ENCODE results near the gene RXFP1.

The RXFP1 gene

DNA sequence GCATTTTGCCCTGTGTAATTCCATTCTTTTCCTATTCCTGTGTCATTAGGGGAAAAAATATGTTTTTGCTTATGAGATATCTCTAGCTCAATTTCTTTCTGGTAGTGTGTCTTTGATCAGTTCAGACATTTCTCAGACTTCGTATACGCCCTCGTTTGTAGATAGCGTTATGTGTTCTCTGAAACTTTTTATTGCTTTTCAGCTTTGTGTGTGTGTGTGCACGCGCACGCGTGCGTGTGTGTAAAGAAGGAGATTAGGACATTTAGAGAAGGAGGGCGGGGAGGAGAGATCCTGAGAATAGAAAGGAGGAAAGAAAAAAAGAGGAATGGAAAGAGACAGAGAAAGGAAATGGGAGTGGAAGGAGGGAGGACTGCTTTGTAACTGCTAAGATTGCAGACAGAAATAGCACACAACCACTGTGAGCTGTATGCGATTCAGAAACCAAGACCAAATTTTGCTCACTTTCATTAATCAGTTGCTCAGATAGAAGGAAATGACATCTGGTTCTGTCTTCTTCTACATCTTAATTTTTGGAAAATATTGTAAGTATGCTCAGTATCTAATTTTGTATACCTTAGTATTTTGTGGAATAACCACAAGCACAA is at the start of gene RXFP1:
Gene RXFP1 (plus strand): TSS at position 399 of the 605 bp plus-strand sequence. CDS start 95 bp downstream, at position 494.
- no peak for DNase-seq

DNA sequence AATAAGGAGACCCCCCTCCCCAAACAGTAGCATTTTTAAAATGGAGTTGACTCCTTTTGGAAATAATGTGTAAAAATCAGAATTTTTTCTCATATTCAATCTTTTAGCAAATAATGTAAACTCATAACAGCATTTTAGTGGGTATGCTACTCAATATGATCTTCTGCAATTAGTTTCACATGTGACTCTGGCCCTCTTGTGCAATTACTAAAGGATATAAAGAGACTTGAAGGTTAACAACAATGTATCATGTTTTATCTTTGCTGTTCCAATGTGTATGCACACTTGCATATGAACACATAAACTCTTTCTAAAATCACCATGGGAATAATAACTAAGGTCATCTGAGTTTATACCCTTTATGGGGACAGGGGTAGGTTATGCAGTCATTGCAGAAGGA is 39.9 kb upstream of the RXFP1 start:
- no peak for DNase-seq

DNA sequence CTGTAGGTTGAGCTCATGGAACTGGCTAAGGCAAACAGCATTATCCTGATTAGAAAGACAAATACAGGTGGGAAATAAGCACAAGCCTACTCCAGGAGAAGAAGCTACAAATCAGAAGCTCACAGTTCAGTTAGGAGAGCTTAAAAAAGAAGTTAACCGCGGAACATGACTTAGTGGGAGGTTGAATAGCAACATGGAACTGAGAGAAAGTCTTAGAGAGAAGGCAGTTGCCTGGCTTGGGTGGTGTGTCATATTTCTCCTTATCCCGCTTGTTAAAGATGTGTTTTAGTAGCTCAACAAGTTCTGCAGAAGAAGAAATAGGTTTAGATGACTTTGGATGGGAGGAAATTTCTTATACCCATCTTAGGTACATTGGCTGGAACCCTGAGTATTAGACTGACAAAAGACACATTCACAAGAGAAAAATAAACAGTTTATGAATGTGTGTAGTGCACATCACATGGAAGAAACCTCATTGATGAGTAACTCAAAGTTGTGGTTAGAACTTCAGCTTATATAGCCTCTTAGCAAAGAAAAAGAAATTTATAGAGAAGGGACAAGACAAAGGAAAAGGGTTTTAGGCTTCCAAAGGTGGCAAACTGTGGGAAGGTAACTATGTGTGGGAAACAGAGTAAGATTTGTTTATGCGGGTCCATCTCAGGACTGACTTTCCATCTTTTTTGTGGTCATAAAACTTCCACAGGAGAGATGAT is 37.4 kb upstream of the RXFP1 start:
- DNase-seq: no peak

DNA sequence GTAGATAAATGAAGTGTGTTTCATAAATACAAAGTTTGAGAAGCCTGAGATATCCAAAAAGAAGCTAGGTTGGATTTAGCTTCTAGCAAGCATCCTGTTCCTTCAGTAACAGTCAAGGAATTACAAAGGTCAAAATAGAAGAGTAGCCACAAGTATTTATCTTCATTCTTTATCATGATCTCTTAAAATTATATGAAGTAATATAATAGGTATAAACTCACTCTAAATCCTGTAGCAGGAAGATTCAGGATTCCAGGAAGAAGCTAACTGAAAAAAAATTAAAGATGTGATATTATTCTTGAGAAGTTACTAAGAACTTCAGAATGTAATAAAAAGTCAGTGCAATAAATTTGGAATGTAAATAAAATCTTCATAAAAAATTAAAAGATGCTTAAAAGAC is 31.1 kb upstream of the RXFP1 start:
- no peak for DNase-seq

DNA sequence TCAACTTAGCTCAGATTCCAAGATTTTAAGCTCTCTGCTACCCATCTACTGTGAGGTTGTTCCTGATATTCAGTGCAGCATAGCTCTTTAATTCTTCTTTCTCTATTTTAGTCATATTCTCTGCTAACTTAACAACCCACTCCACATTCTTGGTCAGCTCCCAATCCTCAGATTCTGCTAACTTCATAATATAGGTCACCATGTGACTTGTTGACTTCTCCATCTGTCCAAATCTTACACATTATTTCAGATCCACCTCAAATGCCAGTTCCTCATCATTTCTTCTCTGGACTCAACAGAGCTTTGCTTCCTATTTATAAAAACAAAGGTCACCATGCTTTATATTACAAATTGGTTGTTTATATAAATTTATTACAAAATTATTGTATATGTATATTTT is 29.3 kb upstream of the RXFP1 start:
- DNase-seq: no peak

DNA sequence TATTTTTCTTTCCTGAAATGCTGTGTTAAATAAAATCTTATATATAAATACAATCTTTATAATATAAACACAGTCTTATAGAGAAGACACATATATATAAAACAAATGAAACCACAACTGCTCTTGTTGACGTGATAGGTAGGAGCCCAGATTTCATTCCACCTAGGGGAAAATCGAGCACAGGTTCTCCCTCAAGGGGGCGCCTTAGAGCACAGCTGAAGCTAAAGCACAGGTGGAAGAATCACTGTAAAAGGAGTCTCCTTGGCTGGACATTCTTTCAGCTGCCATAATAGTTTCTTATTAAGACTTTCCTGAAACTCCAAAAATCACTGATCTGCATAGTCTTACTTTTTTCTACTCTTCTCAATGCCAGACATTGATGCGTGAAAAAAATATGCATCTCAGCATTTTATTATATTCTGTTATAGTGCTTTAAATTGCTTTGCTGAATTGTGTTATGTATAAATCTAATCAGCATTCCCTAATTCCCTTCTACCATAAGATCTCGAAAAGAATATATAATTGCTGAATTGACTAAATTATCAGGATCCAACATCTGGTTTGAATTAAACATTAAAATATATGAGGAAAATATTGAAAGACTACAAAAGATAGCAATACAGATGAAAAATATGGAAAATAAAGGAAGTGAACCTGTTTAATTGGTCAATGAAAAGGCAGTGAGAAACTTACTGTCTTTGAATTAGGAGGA is 25.5 kb upstream of the RXFP1 start:
- DNase-seq: peak; percentile 1

DNA sequence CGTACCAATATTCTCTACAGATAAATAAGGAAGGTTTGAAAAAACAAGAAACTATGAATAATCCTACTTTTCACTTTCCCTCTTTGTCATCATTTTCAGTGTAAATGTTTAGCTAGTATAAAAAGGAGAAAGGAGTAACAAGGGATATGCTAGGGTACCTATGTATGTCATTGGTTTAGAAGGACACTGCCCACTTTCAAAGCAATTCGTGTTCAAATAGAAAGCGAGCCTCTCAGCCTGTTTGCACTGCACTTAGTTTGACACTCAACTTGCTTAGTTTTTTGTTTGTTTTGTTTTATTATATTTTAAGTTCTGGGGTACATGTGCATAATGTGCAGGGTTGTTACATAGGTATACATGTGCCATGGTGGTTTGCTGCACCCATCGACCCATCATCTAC is 21.6 kb upstream of the RXFP1 start:
- DNase-seq: peak; percentile 48

DNA sequence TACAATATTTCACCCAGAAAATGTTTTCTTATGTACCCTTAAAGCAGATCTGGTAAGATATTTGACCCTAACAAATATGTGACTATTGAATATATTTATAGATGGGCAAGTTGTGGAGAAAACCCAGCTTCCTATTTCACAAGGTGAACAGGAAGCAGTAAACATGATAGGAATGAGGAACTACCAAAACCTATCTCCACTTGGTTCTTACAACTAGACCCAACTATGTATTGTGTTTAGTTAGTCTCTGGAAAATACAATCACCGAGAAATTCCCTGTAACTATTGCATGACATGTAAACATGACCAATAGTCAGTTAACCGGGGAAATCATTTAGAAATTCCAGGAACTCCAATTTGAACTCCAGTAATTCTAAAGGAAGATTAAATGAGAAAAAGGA is 8.4 kb upstream of the RXFP1 start:
- DNase-seq: no peak

DNA sequence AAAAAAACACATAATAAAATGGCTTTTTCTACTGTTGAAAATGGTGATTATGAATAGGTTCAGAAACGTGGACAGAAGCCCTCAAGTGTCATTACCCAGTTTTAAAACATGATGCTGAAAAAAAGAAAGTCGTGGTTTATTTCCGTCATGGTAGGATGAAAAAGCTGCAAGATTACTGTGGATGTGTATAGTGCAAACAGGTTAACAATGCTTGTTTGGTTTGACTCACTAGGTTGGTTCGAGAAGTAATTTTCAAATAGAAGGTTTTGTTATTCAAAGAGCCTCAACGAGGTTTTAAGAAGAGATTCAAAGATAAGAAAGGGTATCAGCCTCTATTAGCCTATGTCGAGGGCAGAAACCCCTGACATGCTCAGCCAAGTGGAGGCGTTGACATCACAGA is 2.5 kb upstream of the RXFP1 start:
- DNase-seq: no peak

DNA sequence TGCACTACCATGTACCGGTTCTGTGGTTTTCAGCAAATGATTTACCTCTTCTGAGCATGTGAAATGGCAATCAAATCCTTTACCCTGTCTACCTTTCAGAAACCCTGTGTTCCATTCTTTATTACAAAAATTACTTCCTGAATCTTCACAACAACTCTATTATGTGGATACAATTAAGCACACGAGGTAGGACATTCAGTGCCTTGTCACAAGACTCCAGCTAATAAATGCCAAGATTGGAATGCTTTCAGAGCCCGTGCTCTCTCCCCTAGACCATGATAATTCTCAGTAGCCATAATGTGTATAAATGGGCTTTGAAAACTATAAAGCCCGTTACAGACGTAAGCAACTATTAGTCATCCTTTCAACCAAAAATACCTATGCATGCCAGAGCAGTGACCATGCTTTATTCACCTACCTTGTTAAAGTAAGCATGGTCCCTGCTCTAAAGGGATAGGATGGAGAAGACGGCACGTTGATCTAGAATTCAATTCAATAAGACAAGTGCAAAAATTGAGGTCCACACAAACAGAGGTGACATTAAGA is 2.4 kb downstream of the RXFP1 start:
- no peak for DNase-seq

DNA sequence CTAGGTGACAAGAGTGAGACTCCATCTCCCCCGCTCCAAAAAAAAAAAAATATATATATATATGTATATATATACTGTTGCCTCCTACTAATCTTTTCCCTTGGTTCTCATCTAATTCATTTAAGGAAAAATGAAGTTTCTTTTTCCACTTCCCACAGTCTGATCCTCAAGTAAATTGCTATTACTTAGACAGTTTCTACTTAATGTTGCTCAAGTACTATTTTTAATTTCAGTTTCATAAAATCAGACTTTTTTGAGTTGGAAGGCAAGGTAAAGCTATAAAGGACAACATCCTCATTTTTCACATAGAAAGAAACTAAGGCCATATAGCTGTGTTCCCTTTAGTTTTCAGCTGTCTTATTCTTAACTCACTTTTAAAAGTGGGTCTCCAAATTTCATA is 5.8 kb downstream of the RXFP1 start:
- no peak for DNase-seq

DNA sequence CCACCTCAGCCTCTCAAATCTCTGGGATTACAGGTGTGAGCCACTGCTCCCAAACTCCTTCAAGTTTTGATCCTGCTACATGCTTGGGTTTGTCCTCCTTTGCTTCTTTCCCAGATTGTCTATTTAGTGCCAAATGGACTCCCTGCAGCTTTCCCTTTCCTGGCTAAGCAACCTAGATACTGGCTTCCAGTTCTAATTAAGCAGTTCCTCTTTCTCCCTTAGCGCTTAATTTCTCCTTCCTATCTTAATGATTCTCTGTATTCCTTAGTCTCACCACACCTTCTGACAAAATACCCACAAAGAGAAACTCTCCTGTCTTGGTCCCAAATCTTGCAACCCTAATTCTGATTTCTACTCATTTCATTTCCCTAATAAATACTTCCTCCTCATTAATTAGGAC is 7.8 kb downstream of the RXFP1 start:
- DNase-seq: no peak

DNA sequence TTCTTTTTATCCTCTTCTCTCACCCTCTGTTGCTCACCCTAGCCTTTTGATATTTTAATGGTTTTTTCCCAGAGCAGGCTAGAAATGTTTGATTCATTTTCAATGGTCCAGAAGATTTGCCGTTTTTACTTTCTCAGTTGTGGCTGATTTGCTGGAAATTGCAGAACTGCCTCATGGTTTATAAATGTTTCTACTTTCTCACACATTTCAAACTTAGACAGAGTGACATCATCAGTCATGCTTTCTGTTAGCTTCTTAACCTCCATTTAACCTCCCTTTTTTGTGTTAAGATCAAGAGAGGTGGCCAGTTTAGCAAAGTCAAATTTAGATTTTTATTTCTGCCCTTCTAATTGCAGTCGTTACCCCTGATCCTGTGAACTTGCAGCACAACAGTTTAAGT is 8.7 kb downstream of the RXFP1 start:
- DNase-seq: no peak

DNA sequence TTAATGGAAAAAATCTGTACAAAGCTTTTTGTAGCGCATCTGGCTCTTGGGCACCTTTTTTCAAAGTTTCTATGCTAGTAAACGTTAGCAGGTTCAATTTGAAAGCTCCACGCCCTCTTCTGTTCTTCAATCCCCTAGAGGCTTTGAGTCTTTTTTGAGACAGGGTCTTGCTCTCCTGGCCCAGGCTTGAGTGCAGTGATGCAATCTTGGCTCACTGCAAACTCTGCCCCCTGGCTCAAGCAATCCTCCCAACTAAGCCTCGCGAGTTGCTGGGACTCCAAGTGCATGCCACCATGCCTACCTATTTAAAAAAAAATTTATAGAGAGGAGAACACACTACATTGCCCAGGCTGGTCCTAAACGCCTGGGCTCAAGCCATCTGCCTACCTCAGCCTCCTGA is 9.2 kb downstream of the RXFP1 start:
- DNase-seq: no peak

DNA sequence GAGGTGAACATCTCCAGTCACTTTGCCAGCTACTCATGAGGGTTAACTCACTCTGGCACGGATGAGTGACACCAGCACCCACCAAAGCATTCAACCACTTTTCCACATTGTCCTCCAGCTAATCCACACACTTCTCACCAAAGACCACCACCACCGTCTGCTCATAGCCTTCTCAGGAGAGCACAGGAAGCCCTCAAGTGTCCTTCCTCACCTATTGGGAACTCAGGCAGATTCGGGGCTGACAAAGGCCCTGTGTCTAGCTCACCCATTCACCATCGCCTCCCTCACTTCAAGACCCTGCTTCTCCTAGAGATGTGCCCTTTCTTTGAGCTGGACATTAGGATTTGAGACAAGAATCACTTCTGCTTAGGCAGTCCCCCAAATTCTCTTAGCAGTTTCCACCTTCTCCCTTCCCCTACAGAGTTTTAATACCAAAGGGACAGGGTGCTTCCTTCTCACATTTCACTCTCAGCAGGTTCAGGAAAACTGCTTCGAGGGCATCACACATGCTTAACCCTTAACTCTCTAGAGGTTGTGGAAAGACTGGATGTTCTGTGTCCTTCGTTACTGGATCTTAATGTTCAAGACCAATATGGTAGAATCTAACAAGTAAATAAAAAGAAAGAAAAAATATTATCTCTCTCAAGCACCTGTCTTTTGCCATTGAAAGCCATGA is 11.0 kb downstream of the RXFP1 start:
- peak; percentile 18 for DNase-seq

DNA sequence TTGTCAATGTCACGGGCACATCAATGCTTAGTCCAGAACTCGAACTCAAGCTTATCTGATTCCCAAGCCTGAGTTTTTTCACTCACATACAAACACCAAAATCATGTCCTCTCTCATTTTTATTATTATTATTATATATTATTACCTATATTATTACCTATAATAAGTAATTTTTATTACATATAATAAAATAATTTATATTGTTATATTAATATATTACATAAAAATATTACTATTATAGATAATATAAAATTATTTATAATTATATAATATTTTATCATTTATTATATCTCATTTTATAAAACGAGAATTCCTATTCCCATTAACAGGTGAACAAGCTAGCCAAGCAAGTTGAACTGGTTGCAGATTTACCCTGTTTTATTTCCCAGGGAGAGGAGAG is 13.0 kb downstream of the RXFP1 start:
- no peak for DNase-seq

DNA sequence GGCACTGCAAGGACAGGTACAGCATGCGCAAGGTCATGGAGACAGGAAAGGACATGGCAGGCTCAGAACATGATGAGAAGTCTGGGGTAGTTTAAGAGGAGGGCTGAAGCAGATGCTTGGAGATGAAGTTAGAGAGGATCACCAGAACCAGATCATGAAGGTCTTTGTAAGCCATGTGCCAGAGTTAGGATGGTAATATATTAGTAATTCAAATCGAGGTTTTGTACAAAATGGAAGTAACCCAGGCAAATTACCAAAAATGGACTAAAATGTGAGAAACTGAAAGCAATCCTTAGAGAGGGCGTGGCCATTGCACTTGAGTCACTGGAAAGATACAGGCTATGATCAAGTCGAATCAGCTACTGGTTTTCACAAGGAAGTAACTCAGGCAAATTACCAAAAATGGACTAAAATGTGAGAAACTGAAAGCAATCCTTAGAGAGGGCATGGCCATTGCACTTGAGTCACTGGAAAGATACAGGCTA is 13.5 kb downstream of the RXFP1 start:
- DNase-seq: no peak

DNA sequence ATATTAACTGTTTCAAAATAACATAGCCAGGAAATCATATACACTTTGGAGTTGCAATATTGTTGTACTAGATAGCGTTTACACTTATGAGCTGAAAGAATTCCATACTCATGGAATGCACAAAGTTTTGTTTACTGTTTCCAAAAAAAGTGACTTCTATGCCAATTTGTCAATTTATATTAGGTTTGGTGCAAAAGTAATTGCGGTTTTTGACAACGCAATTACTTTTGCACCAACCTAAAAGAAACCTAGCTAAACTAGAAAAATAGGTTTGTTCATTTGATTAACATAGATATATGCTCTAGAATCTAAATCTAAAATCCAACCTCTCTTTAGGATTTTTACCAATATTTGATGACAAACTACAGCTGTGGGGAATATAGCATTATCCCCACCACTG is 15.2 kb downstream of the RXFP1 start:
- DNase-seq: no peak

DNA sequence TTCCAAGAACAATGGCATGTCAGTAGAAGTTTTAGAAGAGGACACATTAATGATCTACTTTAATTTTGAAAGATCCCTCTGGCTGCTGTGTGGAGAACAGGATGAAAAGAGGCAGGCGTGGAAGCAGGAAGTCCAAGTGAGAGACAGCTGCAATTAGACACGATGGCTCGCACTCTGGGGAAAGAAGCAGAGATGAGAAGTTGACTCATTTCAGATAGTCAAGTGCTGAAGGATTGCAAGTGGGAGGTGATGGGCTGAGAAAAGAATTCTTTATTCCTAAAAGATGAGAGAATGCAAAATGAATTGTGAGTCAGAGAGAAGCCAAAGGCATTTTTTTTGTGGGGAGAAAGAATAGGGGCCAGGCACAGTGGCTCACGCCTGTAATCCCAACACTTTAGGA is 16.5 kb downstream of the RXFP1 start:
- DNase-seq: no peak

DNA sequence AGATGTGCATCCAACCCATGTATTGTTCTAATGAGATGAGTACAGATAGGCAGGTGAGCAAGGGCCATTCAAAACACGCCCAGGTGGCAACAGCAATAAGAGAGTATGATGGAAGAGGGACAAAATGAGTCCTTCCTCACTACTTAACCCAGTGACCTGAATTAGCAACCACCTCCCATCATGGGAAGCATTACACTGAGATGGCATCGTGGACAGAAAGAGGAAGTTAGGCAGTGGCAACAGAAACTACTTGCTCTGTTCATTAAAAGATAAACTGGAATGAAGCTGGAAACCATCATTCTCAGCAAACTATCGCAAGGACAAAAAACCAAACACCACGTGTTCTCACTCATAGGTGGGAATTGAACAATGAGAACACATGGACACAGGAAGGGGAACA is 17.2 kb downstream of the RXFP1 start:
- no peak for DNase-seq

DNA sequence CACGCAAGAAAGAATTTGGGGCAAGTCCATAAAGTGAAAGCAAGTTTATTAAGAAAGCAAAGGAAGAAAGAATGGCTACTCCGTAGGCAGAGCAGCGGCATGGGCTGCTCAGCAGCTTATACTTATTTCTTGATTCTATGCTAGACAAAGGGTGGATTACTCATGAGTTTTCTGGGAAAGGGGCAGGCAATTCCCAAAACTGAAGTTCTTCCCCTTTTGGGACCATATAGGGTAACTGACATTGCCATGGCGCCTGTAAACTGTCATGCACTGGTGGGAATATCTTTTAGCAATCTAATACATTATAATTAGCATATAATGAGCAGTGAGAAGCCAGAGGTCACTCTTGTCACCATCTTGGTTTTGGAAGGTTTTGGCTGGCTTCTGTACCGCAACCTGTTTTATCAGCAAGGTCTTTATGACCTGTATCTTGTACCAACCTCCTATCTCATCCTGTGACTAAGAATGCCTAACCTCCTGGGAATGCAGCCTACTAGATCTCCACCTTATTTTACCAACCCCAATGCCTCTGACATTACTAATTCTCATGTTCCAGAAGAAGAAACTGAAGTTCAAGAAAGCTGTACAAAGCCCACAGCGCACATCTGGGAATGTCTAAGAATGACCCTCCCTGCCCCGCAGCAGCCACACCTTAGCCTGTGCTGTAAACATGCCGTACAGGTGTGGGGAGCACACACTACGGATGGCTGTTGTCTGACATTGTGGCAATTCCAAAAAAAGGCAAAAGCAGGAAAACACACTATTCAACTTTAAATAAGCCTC is 18.6 kb downstream of the RXFP1 start:
- no peak for DNase-seq

DNA sequence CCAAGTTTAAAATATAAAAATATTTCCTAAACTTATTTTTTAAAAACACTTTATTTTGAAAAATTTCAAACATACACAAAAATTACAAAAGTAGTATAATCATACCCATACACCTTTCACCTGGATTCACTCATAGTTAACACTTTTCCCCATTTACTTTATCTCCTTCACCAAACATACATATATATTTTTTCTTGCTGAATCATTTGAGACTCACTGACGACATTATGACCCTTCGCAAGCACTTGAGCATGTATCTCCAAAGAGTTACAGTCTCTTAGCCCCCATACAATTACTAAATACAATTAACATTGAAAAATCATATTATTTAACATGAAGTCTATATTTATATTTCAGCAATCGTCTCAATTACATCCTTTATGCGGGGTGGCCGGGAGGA is 19.8 kb downstream of the RXFP1 start:
- DNase-seq: no peak

DNA sequence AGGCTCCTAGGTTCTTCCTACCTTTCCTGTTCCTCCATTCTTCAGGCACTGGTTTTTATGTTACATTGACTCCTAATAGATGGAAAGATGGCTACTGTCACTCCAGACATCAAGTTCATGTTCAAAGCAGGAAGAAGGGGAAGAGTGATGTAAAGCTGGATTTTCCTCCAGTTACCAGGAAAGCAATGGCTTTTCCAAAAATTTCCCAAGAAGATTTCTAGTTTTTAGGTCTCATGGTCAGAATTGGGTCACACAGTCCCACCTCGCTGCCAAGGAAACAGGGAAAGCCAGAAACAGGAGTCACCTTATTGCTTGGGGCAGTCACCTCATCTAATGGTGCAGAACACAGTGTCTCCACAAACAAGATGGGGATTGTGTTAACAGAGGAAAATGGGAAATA is 21.5 kb downstream of the RXFP1 start:
- no peak for DNase-seq

Data from NCI-H510A treated with DMSO at 0.1 percent for 48 hours (cell line).